Mesothelial cell of epicardium (in vitro differentiated cells): ENCODE results near the gene SNTG2. TPM values are rescaled to one million over a fixed set of nuclear protein-coding genes. Genes with fewer than 3 reads are reported as not detected.

Experiments used
- DNase-seq, 2 experiments: peaks; one replicate each; pipeline ENCODE4 v3.0.0; 2021; ENCODE audit warnings: low spot score in 2 of 2; ENCODE audit not compliant: unreplicated experiment in 2 of 2
- H3K27ac Mint-ChIP-seq: 2 replicates; pipeline ENCODE4 v1.8.0; 2021; ENCODE audit warnings: mixed read lengths
- H3K27me3 Mint-ChIP-seq: 2 replicates; pipeline ENCODE4 v1.8.0; 2021; ENCODE audit warnings: low read depth, mixed read lengths
- H3K36me3 Mint-ChIP-seq: 2 replicates; pipeline ENCODE4 v1.8.0; 2021; ENCODE audit warnings: mixed read lengths
- H3K4me1 Mint-ChIP-seq: 2 replicates; pipeline ENCODE4 v1.8.0; 2021; ENCODE audit warnings: mixed read lengths
- H3K4me3 Mint-ChIP-seq: 2 replicates; pipeline ENCODE4 v1.8.0; 2021; ENCODE audit warnings: mild to moderate bottlenecking, moderate library complexity, mixed read lengths
- H3K9me3 Mint-ChIP-seq: 2 replicates; pipeline ENCODE4 v1.8.0; 2021; ENCODE audit warnings: mixed read lengths
- total RNA-seq: library from RNA; stranded (reverse); gene quantifications from 3 replicates; pipeline ENCODE4 v1.2.1, GENCODE V29; 2021
- TF ChIP-seq, protein P1 (sequence below): fragments of 200-600 bp; sonication (generic); IDR thresholded peaks from one replicate; pipeline ENCODE4 v1.5.0; 2021; ENCODE audit warnings: antibody characterized with exemption; ENCODE audit not compliant: unreplicated experiment

Gene SNTG2
- total RNA-seq, 1 donor from 2014 or later, result not detected

DNA sequence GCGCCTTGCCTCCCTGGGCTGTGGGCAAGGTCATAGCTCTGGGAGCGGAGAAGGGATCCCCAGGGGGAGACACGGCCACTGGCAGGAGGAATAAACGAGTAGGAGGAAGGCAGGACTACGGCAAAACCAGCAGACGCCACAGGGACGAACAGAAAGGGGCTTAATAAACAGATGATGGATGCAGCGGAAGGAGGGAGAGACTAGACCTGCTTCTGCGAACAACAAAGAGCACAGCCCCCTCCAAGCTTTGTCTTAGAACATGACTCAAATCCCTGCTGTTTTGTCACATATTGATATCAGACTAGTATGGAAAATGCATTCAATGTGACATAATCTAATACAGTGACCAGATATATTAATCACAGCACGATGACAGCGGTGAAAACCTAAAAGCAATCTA lies 306.7 kb downstream of the SNTG2 start:
- TF ChIP-seq, protein P1, sequence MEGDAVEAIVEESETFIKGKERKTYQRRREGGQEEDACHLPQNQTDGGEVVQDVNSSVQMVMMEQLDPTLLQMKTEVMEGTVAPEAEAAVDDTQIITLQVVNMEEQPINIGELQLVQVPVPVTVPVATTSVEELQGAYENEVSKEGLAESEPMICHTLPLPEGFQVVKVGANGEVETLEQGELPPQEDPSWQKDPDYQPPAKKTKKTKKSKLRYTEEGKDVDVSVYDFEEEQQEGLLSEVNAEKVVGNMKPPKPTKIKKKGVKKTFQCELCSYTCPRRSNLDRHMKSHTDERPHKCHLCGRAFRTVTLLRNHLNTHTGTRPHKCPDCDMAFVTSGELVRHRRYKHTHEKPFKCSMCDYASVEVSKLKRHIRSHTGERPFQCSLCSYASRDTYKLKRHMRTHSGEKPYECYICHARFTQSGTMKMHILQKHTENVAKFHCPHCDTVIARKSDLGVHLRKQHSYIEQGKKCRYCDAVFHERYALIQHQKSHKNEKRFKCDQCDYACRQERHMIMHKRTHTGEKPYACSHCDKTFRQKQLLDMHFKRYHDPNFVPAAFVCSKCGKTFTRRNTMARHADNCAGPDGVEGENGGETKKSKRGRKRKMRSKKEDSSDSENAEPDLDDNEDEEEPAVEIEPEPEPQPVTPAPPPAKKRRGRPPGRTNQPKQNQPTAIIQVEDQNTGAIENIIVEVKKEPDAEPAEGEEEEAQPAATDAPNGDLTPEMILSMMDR, result no peak

DNA sequence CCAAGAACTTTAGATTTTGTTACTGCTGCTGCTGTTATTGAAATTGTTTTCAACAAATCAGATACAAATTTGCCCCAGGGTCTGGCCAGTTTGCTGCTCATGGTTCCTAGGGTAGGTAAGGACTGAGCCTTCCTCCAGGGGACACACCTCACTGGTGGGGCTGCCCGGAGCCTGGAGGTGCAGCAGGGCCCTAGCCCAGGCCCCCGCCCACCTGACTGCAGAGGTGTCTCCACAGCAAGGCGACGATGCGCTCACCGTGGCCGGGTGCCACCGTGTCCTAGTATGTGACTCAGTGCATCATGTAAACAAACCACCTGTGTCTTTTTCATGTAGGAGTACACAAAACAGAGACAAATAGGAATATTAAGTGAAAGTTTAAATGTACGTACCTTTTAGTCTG lies 309.1 kb downstream of the SNTG2 start:
- no peak overlapping the region for H3K4me3 Mint-ChIP-seq
- no peaks in the 10 kb centered on the region for H3K4me1 Mint-ChIP-seq
- TF ChIP-seq, protein P1, result no peak
- no peaks in the 10 kb centered on the region for H3K9me3 Mint-ChIP-seq
- no peak overlapping the region for H3K27ac Mint-ChIP-seq
- peaks cover 29% of the 10 kb centered on the region for H3K27me3 Mint-ChIP-seq
- DNase-seq, result no peak
- no peaks in the 10 kb centered on the region for H3K36me3 Mint-ChIP-seq

More for the DNA sequence above, 306.7 kb downstream of the SNTG2 start:
- Mint-ChIP-seq H3K27me3 (peaks cover 42% of the 10 kb centered on the region), H3K4me3 (no peak overlapping the region), H3K36me3 (no peaks in the 10 kb centered on the region), H3K9me3 (no peaks in the 10 kb centered on the region), H3K4me1 (no peaks in the 10 kb centered on the region), H3K27ac (no peak overlapping the region)
- no peak for DNase-seq

DNA sequence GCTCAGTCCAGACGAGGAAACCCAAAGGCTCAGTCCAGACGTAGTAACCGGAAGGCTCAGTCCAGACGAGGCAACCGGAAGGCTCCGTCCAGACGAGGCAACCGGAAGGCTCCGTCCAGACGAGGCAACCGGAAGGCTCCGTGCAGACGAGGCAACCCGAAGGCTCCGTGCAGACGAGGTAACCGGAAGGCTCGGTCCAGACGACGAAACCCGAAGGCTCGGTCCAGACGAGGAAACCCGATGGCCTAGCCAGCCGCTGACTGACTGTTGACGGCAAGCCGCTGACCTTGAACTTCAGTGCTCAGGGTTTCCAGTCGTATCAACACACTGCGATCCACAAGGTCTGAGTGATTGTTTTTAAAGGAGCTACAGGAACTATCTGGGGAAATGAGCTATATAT lies 312.0 kb downstream of the SNTG2 start:
- Mint-ChIP-seq H3K4me3 (no peak overlapping the region), H3K27me3 (peaks cover 32% of the 10 kb centered on the region), H3K9me3 (no peaks in the 10 kb centered on the region), H3K27ac (no peak overlapping the region), H3K36me3 (no peaks in the 10 kb centered on the region), H3K4me1 (no peaks in the 10 kb centered on the region)
- no peak for DNase-seq
- TF ChIP-seq, protein P1, result no peak

DNA sequence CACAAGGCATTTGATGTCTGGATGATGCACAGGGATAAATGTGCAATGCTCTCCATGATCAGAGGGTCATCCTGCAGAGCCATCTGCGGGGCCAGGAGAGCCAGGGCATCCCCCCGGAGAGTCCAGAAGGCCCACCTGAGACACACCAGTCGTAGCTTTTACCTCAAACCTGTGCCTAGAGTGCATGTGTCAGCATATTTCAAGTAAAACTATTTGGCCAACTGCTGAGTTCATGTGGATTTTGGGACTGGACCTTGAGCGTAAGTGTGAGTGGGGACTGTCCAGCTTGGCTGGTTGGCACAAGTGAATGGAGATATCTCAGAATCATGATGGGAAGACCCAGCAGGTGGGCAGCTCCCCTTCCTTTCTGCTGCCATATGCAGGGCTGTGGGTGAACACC lies 314.8 kb downstream of the SNTG2 start:
- H3K36me3 Mint-ChIP-seq, result no peaks in the 10 kb centered on the region
- H3K27ac Mint-ChIP-seq, result no peak overlapping the region
- TF ChIP-seq, protein P1, result no peak
- H3K9me3 Mint-ChIP-seq, result no peaks in the 10 kb centered on the region
- H3K27me3 Mint-ChIP-seq, result peaks cover 33% of the 10 kb centered on the region
- DNase-seq, result no peak
- no peak overlapping the region for H3K4me3 Mint-ChIP-seq
- no peaks in the 10 kb centered on the region for H3K4me1 Mint-ChIP-seq

DNA sequence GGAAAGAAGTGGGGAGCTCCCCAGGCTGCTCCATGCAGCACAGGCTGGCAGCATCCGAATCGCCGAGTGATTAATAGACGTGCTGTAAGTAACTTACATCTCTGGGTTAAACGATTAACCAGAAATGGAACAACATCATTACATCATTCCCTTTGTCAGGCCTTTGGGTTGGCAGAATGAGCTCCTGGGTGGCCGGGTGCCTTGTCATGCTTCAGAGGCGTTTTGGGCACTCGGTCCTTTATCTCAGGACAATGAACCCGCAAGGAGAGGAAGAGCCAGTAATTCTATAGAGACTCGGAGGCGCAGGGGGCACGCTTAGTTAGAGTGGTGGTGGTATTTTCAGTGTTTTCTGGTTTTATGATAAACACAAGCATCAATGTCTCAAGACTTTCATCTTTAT lies 315.7 kb downstream of the SNTG2 start:
- Mint-ChIP-seq H3K27ac (no peak overlapping the region), H3K36me3 (no peaks in the 10 kb centered on the region), H3K9me3 (no peaks in the 10 kb centered on the region), H3K4me1 (no peaks in the 10 kb centered on the region), H3K4me3 (no peak overlapping the region), H3K27me3 (peaks cover 36% of the 10 kb centered on the region)
- DNase-seq, result no peak
- TF ChIP-seq, protein P1, result no peak

DNA sequence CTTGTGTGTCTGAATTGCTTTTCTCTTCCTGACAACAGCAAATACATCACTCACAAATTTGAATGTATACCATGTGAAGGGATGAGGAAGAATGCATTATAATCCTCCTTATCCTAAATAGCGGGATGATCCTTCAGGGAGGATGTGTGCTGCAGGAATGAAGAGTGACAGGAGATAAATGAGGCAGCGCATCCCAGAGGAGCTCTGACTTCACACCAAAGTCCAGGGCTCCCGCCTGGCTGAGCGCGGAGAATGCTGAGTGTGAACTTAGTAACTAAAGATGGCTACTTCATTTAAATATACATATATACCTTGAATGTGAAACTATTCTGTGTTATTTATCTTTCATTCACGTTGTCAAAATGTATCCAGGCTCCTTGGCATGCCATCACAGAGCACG lies 317.4 kb downstream of the SNTG2 start:
- H3K27me3 Mint-ChIP-seq, result peaks cover 33% of the 10 kb centered on the region
- no peaks in the 10 kb centered on the region for H3K9me3 Mint-ChIP-seq
- H3K27ac Mint-ChIP-seq, result no peak overlapping the region
- no peak for DNase-seq
- H3K4me3 Mint-ChIP-seq, result no peak overlapping the region
- TF ChIP-seq, protein P1, result no peak
- H3K36me3 Mint-ChIP-seq, result no peaks in the 10 kb centered on the region
- no peaks in the 10 kb centered on the region for H3K4me1 Mint-ChIP-seq
